Fibroblast of the aortic adventitia (primary cell): ENCODE data around the gene HRAS. TPM values are rescaled to one million over a fixed set of nuclear protein-coding genes. Genes with fewer than 3 reads are reported as not detected.

Experiments used
- DNase-seq: peaks from one replicate; pipeline ENCODE4 v3.0.0-alpha.2; 2010; ENCODE audit warnings: low read depth
- H3K4me3 ChIP-seq: 2 replicates; pipeline ENCODE4 v1.5.1; 2011; ENCODE audit warnings: low read depth, mild to moderate bottlenecking, control low read depth, low read length, moderate library complexity
- CTCF ChIP-seq: IDR thresholded peaks from 2 replicates; pipeline ENCODE4 v1.5.1; 2011; ENCODE audit warnings: mild to moderate bottlenecking, low read length, control low read depth, inconsistent platforms; ENCODE audit not compliant: insufficient read depth
- total RNA-seq: library from RNA; depleted of rRNA; stranded (reverse); fragments of >200 nt; gene quantifications from 2 replicates; pipeline ENCODE4 v1.2.3, GENCODE V29; 2012; ENCODE audit warnings: low replicate concordance

HRAS gene
- total RNA-seq, 1 donor: 34.6 TPM

GRCh38 chr11:560305-561147 is 25.1 kb upstream of the HRAS start, which contains the start of the genes LMNTD2 and RASSF7:
LMNTD2 (minus strand) TSS chr11:560738; CDS start chr11:560716, 22 bp downstream.
RASSF7 (plus strand) TSS chr11:560970; CDS start chr11:561769, 799 bp downstream.
- H3K4me3 ChIP-seq: peak within 1 kb of the TSS; percentile 69
- peak; percentile 60 for DNase-seq
- TF ChIP-seq CTCF: no peak

GRCh38 chr11:559712-560304 is 24.4 kb upstream of the HRAS start:
- no peak overlapping the region for H3K4me3 ChIP-seq
- no peak for TF ChIP-seq CTCF
- DNase-seq: no peak

GRCh38 chr11:559020-559620 is 23.7 kb upstream of the HRAS start:
- DNase-seq: no peak

GRCh38 chr11:558503-558902 is 23.1 kb upstream of the HRAS start:
- DNase-seq: no peak
- no peak for TF ChIP-seq CTCF
- H3K4me3 ChIP-seq: no peak overlapping the region

More at GRCh38 chr11:559020-559620, 23.7 kb upstream of the HRAS start:
- no peak for TF ChIP-seq CTCF
- no peak overlapping the region for H3K4me3 ChIP-seq

GRCh38 chr11:557328-558132 is 22.2 kb upstream of the HRAS start:
- no peak overlapping the region for H3K4me3 ChIP-seq
- TF ChIP-seq CTCF: no peak
- no peak for DNase-seq

- H3K4me3 ChIP-seq: no peak overlapping the region
- no peak for DNase-seq
- no peak for TF ChIP-seq CTCF
These were observed 21.4 kb upstream of the HRAS start for GRCh38 chr11:556662-557256.
